Fibroblast of villous mesenchyme (primary cell): ENCODE results near the gene CRNKL1. TPM values are rescaled to one million over a fixed set of nuclear protein-coding genes. Genes with fewer than 3 reads are reported as not detected.
A peak's percentile ranks its signal among the peaks of the same experiment; 100 is the strongest.

Experiments
- DNase-seq: peaks from one replicate; pipeline ENCODE4 v3.0.0-alpha.2; 2010; ENCODE audit warnings: low read depth
- H3K4me3 ChIP-seq: 2 replicates; pipeline ENCODE4 v1.5.1; 2011; ENCODE audit warnings: low read depth, mild to moderate bottlenecking, low read length
- CTCF ChIP-seq: IDR thresholded peaks from 2 replicates; pipeline ENCODE4 v1.5.1; 2012; ENCODE audit warnings: low read depth, mild to moderate bottlenecking, low read length; ENCODE audit not compliant: insufficient read depth
- total RNA-seq: library from RNA; depleted of rRNA; stranded (reverse); fragments of >200 nt; gene quantifications from 2 replicates; pipeline ENCODE4 v1.2.3, GENCODE V29; 2012

CRNKL1 gene
- total RNA-seq, 1 donor: 31.1 TPM

- H3K4me3 ChIP-seq: no peak overlapping the region
- TF ChIP-seq CTCF: no peak
- DNase-seq: no peak
Observed at GRCh38 chr20:20078041-20078440, 25.8 kb upstream of the CRNKL1 start.

DNA sequence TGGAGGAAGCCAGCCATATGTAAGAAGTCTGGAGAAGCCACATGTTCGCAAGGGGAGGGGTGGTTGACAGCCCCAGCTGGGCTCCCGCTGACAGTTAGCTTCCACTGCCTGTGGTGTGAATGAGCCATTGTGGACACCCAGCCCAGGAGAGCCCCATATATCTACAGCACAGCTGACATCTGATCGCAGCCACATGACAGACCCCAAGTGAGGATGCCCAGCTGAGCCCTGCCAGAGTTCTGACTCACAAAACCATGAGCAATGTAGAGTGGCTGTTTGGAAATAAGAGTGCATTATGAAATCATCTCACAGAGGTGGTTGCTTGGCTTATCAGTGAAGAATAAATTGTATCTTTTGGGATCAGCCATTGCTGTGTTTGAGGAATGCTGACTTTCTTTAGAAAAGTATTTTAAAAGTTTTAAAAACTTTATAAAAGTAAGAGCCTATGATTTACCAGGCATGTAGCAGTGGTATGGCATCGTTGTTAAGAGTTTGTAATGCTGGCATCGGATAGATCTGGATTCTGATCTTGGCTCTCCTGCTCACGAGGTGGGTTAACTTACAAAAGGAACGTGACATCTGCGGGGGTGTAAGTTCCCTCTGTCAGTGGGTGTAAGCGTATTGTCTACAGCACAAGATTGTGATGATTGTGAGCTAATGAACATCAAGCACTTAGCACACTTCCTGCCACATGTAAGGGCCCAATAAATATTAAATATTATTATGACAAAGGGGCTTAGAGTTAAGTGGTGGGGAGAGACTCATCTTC is 24.2 kb upstream of the CRNKL1 start:
- no peak for TF ChIP-seq CTCF
- H3K4me3 ChIP-seq: no peak overlapping the region
- DNase-seq: peak; percentile 46

- H3K4me3 ChIP-seq: no peak overlapping the region
- no peak for DNase-seq
- TF ChIP-seq CTCF: no peak
Observed at GRCh38 chr20:20075032-20075431, 22.8 kb upstream of the CRNKL1 start.

- DNase-seq: no peak
- TF ChIP-seq CTCF: no peak
- no peak overlapping the region for H3K4me3 ChIP-seq
Observed at GRCh38 chr20:20073801-20074371, 21.6 kb upstream of the CRNKL1 start.

DNA sequence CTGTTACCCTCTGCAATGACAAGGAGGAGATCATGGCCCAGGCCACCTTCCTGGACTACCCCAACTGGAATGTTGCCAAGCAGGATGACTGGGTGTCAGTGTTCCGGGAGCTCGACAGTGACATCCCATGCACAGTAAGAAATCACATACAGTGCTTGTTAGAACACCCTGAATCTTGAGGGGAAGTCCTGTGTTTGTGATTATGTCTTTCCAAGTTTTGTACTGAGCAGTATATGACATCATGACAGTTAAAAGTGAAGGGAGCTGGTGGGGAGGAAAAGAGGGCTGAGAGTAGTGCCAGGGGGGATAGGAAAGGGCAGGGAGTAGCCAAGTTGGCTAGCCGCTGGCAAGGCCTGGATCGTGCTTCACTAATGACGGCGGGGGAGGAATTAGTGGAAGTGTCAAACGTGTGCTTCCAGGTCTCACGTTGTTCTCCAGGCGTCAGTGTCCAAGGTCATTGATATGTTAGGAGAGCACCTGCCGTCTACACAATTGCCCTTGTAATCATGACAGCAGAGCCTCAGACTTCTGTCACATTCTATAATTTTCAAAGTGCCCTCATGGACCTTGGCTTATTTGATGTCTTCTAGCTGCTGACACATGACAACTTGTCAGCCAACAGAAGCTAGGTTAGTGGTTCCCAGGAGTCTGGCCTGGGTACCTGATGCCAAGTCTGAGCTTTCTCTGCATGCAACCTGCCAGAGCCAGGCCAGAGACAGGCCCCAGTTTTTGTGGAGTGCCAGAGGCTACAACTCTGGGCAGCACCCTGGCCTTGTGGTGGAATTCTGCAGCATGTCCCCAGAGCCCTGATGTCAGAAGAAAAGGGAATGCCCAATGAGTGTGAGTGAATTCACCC is 18.8 kb upstream of the CRNKL1 start:
- TF ChIP-seq CTCF: no peak
- no peak for DNase-seq
- no peak overlapping the region for H3K4me3 ChIP-seq

- peak; percentile 21 for DNase-seq
- no peak for TF ChIP-seq CTCF
- H3K4me3 ChIP-seq: no peak overlapping the region
Observed at GRCh38 chr20:20065361-20065760, 13.1 kb upstream of the CRNKL1 start.
